Measurements from ENCODE around the gene RTP1.

RTP1 gene

DNA sequence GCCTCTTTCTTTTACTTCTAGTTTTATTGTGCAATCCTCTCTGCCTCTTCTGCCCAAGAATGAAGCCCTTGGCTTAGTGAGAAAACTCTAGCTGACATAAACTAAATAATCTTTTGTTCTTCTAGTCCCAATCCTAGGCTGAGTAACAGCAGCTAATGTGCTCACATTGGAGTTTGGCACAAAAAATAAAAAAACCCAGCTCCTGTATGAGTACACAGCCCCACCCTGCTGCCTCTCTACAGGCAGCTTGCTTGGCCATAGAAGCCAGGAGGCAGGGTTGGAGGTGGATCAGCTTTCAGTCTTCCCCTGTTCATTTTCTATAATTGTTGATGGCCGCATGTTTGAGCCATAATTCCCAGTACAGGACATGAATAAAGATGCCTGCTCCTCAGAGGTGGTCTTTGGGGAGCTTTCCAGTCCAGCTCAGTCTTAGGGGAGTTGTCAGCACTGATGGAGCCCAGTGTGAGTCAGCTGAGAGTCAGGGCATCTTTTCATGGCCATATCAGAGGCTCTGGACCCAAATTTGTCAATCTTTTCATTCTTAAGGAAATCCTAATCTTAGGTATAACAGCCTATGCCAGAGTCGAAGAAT lies 46.7 kb downstream of the RTP1 start:
- no peak for DNase-seq

DNA sequence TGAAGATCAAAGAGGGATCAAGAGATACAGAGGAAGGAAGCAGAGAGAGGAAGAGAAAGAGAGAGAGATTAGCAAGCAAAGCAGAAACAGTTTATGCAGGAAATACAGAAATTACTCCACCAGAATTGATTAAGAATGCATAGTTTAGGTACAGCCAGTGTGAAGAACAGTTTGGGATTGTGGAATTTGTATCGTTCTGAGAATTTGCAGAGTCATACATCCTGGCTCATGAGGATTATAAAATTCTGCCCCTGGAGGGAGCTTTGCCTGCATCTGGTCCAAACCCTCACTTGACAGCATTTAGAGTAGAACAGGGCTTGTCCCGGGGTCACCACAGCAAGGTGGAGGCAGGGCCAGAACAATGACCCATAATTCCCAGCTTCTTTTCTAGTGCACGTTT lies 50.1 kb downstream of the RTP1 start:
- DNase-seq, result no peak

Data from NCI-H1092 (cell line).